ENCODE results near the gene UBE2QL1.

The UBE2QL1 gene

GRCh38 chr5:6522923-6523322, 74.3 kb downstream of the UBE2QL1 start:
- TF ChIP-seq, protein P1, sequence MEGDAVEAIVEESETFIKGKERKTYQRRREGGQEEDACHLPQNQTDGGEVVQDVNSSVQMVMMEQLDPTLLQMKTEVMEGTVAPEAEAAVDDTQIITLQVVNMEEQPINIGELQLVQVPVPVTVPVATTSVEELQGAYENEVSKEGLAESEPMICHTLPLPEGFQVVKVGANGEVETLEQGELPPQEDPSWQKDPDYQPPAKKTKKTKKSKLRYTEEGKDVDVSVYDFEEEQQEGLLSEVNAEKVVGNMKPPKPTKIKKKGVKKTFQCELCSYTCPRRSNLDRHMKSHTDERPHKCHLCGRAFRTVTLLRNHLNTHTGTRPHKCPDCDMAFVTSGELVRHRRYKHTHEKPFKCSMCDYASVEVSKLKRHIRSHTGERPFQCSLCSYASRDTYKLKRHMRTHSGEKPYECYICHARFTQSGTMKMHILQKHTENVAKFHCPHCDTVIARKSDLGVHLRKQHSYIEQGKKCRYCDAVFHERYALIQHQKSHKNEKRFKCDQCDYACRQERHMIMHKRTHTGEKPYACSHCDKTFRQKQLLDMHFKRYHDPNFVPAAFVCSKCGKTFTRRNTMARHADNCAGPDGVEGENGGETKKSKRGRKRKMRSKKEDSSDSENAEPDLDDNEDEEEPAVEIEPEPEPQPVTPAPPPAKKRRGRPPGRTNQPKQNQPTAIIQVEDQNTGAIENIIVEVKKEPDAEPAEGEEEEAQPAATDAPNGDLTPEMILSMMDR (IDR thresholded peaks at IDR 0.05; ENCODE audit: insufficient read depth, low read length, poor library complexity, severe bottlenecking): no peak
- Histone ChIP-seq H3K4me3 (replicated peaks; ENCODE audit: low read depth, low read length) (no peak overlapping the region), H3K27me3 (replicated peaks; ENCODE audit: control insufficient read depth, insufficient read depth, low read length) (no peaks in the 10 kb centered on the region; the same call in 1 of the 2 replicates), H3K36me3 (ENCODE audit: control insufficient read depth, insufficient read depth, low read length) (no peaks in the 10 kb centered on the region)
- no peak for DNase-seq (ENCODE audit: extremely low read depth, insufficient read length)

GRCh38 chr5:6525422-6525821, 76.8 kb downstream of the UBE2QL1 start:
- no peak for DNase-seq (ENCODE audit: extremely low read depth, insufficient read length)

GRCh38 chr5:6525910-6526309, 77.3 kb downstream of the UBE2QL1 start:
- TF ChIP-seq, protein P1 (IDR thresholded peaks at IDR 0.05; ENCODE audit: insufficient read depth, low read length, poor library complexity, severe bottlenecking): peak; percentile 49
- no peaks in the 10 kb centered on the region; the same call in 1 of the 2 replicates for H3K27me3 ChIP-seq (replicated peaks; ENCODE audit: control insufficient read depth, insufficient read depth, low read length)
- no peak overlapping the region for H3K4me3 ChIP-seq (replicated peaks; ENCODE audit: low read depth, low read length)
- H3K36me3 ChIP-seq (ENCODE audit: control insufficient read depth, insufficient read depth, low read length): no peaks in the 10 kb centered on the region
- DNase-seq (ENCODE audit: extremely low read depth, insufficient read length): no peak

More at GRCh38 chr5:6525422-6525821, 76.8 kb downstream of the UBE2QL1 start:
- H3K27me3 ChIP-seq (replicated peaks; ENCODE audit: control insufficient read depth, insufficient read depth, low read length): no peaks in the 10 kb centered on the region; the same call in 1 of the 2 replicates
- H3K4me3 ChIP-seq (replicated peaks; ENCODE audit: low read depth, low read length): no peak overlapping the region
- TF ChIP-seq, protein P1 (IDR thresholded peaks at IDR 0.05; ENCODE audit: insufficient read depth, low read length, poor library complexity, severe bottlenecking): no peak
- no peaks in the 10 kb centered on the region for H3K36me3 ChIP-seq (ENCODE audit: control insufficient read depth, insufficient read depth, low read length)

- H3K4me3 ChIP-seq (replicated peaks; ENCODE audit: low read depth, low read length): no peak overlapping the region
- no peaks in the 10 kb centered on the region; the same call in none of the 2 replicates for H3K27me3 ChIP-seq (replicated peaks; ENCODE audit: control insufficient read depth, insufficient read depth, low read length)
- TF ChIP-seq, protein P1 (IDR thresholded peaks at IDR 0.05; ENCODE audit: insufficient read depth, low read length, poor library complexity, severe bottlenecking): no peak
- DNase-seq (ENCODE audit: extremely low read depth, insufficient read length): no peak
- no peaks in the 10 kb centered on the region for H3K36me3 ChIP-seq (ENCODE audit: control insufficient read depth, insufficient read depth, low read length)
Observed at GRCh38 chr5:6527749-6528455, 79.2 kb downstream of the UBE2QL1 start.

DNA sequence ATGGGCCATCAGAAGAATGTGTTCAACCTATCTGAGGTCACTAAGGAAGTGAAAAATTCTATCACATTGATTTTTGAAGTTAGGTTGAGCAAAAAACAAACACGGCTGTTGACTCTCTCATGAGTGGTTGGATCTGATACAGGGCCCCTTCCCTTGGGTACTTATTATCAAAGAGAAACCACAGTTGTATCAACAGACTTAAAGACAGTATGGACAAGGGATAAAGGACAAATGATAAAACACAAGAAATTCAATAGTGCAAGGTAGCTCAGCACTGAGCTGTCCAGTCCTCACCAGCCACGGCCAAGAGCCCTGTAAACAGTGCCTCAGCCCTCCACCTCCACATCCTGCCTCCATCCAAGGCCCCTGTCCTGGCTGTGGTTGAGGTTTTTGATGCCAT, 86.9 kb downstream of the UBE2QL1 start:
- TF ChIP-seq, protein P1 (IDR thresholded peaks at IDR 0.05; ENCODE audit: insufficient read depth, low read length, poor library complexity, severe bottlenecking): no peak
- Histone ChIP-seq H3K36me3 (ENCODE audit: control insufficient read depth, insufficient read depth, low read length) (no peaks in the 10 kb centered on the region), H3K27me3 (replicated peaks; ENCODE audit: control insufficient read depth, insufficient read depth, low read length) (no peaks in the 10 kb centered on the region; the same call in 1 of the 2 replicates), H3K4me3 (replicated peaks; ENCODE audit: low read depth, low read length) (no peak overlapping the region)
- no peak for DNase-seq (ENCODE audit: extremely low read depth, insufficient read length)

All from GM06990 (cell line).